Neural progenitor cell (in vitro differentiated cells): ENCODE data around the gene MAP4K2.

Source experiments
- EZH2 ChIP-seq: fragments of 200-600 bp; sonication (generic); IDR thresholded peaks from 2 replicates; pipeline ENCODE4 v1.6.1; 2017; ENCODE audit warnings: antibody characterized with exemption, mild to moderate bottlenecking, moderate library complexity
- EZH2phosphoT487 ChIP-seq: fragments of 200-600 bp; sonication (generic); IDR thresholded peaks from 2 replicates; pipeline ENCODE4 v1.6.1; 2017; ENCODE audit warnings: antibody characterized with exemption
- TF ChIP-seq, protein P1 (sequence below): fragments of 200-600 bp; sonication (generic); IDR thresholded peaks from 2 replicates; pipeline ENCODE4 v1.5.1; 2017; ENCODE audit warnings: antibody characterized with exemption, mild to moderate bottlenecking

DNA sequence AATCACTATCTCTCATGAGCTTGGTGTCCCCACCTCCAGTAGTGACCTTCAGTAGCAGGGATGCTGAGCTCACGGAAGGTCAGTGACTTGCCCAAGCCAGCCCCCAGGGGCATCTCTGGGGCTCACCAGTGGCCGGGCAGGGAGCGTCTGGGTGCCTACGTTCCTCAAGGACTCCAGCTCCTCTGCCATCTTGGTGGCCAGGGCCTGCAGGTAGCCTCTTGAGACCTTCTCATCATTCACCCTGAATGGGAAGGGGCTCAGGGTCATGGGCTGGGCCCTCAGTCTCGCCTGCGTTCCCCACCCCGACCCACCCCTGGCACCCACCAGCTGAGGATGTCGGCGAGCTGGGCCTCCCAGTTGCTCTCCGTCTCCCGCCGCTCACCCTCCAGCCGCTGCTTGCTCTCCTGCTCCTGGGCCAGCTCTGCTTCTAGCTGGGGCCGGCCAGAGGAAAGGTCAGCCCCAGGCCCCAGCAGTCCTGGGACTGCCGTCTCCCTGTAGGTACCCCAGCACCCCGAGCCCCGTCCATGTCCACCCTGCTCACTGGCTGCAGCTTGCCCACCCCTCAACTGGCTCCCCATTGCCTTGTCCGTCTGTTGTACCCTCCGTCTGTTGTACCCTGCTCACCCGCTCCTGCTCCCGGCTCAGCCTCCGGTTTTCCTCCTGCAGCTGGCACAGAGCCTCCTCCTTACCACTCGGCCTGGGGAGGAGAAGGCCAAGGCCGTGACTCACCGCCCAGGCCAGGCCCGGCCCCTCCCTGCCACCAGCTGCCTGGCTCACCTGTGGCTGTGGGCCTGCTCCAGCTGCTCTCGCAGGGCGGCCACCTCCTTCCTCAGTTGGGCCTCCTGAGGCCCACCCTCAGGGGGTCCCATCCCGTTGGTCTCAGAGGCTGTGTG, 32.0 kb upstream of the MAP4K2 start:
- TF ChIP-seq, protein P1, sequence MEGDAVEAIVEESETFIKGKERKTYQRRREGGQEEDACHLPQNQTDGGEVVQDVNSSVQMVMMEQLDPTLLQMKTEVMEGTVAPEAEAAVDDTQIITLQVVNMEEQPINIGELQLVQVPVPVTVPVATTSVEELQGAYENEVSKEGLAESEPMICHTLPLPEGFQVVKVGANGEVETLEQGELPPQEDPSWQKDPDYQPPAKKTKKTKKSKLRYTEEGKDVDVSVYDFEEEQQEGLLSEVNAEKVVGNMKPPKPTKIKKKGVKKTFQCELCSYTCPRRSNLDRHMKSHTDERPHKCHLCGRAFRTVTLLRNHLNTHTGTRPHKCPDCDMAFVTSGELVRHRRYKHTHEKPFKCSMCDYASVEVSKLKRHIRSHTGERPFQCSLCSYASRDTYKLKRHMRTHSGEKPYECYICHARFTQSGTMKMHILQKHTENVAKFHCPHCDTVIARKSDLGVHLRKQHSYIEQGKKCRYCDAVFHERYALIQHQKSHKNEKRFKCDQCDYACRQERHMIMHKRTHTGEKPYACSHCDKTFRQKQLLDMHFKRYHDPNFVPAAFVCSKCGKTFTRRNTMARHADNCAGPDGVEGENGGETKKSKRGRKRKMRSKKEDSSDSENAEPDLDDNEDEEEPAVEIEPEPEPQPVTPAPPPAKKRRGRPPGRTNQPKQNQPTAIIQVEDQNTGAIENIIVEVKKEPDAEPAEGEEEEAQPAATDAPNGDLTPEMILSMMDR = no peak
- TF ChIP-seq EZH2 (no peak), EZH2phosphoT487 (no peak)
